ENCODE measurements around the gene E2F4.

E2F4 gene

DNA sequence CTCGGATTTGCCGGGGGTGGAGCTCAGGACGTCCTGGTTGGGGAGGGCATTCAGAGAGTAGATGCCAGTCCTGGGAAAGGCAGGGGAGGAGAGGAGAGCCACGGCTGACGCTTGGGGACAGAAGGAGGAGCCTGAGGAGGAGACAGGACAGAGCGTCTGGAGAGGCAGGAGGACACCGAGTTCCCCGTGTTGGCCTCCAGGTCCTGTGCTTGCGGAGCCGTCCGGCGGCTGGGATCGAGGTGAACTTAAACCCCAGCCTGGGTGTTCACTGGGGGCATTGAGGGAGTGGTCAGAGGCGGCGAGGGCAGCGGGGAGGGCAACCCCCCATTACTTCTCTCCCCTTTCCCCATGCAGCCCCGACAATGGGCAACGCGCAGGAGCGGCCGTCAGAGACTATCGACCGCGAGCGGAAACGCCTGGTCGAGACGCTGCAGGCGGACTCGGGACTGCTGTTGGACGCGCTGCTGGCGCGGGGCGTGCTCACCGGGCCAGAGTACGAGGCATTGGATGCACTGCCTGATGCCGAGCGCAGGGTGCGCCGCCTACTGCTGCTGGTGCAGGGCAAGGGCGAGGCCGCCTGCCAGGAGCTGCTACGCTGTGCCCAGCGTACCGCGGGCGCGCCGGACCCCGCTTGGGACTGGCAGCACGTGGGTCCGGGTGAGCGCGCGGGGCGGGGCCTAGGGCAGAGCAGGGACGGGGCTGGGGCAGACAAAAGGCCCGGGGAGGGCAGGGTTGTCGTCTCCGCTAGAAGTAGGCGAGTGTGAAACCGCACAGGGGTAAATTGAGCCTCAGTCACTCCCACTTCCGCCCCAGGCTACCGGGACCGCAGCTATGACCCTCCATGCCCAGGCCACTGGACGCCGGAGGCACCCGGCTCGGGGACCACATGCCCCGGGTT, 17.9 kb upstream of the E2F4 start:
- peak; percentile 70 for DNase-seq (ENCODE audit: low spot score)

DNA sequence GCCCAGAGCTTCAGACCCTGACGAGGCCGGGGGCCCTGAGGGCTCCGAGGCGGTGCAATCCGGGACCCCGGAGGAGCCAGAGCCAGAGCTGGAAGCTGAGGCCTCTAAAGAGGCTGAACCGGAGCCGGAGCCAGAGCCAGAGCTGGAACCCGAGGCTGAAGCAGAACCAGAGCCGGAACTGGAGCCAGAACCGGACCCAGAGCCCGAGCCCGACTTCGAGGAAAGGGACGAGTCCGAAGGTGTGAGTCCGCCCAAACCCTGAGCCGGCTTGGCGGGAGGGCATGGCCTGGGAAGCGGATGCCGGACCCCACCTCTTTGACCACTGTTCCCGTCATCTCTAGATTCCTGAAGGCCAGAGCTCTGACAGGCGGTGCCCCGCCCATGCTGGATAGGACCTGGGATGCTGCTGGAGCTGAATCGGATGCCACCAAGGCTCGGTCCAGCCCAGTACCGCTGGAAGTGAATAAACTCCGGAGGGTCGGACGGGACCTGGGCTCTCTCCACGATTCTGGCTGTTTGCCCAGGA, 17.2 kb upstream of the E2F4 start:
- no peak for DNase-seq (ENCODE audit: low spot score)

DNA sequence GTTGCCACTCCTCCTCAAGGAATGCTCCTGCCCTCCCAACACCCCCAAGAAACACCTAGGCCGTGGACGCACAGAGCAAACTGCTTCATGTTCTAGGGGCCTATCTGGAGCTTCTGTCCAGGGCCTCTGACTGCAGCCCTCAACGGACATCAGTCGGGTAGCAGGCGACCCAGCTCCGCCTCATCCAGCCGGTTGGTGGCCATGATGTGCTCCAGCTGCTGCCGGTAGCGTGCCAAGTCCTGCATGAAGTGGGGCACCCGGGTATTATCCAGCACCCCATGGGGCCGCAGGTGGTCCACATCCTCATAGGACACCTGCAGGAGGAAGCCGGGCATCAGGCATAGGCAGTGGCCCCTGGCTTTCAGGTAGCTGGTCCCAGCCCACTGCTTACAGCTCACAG, 15.3 kb upstream of the E2F4 start:
- no peak for DNase-seq (ENCODE audit: low spot score)

DNA sequence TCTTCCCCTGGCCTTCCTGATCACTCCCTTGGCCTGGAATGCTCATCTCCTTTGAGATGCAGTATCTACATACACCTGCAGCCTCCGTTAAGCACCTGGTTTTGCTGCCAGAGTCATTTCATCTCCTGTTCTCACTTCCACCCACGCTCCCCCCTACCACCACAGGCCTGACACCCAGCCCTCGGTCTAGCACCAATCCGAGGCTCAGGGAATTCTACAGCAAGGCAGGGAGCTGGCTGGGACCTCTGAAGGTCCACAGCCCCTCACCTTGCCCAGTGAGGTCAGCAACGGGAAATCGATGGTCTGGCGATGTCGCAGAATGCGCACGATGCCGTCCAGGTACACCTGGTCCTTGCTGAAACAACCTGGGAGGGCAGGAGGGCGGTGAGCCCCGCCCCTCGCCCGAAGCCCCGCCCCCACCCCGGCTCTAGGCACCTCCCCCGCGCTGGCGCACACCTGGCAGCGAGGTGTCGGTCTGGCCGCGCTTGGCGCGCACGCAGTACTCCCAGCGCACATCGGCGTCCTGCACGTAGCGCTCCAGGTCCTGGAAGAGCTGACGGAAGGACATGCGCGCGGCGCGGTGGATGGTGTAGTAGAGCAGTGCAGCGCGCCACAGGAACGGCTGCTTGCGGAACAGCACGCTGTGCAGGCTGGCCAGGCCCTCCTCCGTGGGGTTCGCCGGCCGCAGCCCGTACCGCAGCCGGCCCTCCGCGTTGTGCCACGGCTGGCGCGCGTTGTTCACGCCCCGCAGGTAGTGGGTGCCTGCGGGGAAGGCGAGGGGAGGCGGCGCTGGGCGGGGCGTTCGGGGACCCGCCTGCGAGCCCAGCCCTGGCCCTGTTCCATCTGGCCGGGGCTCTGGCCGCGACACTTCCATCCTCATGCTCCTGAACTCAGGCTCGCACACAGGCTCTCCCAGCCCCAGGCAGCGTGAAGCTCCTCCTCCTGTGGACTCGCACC, 13.9 kb upstream of the E2F4 start:
- peak; percentile 95 for DNase-seq (ENCODE audit: low spot score)

DNA sequence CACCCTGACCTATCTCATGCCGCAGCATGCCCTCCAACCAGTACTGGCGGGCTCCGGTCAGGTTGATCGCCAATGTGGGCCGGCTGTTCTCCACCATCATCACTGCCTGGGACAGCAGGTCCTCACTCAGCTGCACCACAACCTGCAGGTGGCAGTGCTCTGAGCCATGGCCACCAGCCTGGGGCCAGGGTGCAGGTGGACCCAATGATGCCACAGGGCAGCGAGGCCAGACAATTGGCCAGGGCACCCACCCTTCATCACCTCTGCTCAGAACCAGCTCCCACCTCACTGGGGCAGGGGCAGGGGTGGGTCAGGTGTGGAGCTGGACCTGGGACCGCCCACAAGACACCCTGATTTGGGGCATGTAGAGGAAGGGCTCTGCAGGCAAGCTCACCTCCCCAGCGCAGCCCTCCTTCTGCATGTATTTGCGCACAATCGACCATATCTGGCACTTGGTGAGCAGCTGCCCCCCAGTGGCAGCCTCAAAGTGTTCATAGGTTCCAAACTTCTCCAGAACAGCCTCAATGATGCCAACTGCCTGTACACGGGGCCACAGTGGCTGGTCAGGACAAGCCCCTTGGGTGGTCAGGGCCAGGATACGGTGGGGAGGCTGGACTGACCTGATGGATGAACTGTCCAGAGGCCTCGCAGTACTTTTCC, 12.4 kb upstream of the E2F4 start:
- DNase-seq (ENCODE audit: low spot score) = no peak

DNA sequence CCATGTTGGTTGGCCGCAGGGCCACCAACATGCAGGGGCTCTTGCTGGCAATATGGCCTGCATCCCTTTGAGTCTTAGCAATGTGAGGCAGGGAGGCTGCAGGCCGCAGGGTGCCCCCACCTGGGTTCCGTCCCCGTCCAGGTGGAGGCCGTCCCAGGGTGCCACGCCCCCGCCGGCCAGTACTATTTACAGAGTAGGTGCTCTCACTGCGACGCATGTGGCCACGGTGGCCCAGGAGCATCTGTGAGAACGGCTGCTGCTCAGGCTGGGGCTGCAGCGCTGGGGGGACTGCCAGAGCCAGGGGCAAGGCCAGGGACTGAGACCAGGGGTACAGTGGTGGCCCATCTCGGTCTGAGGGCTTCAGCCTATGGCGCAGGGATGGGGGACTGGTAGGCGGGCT, 11.8 kb upstream of the E2F4 start:
- no peak for DNase-seq (ENCODE audit: low spot score)

DNA sequence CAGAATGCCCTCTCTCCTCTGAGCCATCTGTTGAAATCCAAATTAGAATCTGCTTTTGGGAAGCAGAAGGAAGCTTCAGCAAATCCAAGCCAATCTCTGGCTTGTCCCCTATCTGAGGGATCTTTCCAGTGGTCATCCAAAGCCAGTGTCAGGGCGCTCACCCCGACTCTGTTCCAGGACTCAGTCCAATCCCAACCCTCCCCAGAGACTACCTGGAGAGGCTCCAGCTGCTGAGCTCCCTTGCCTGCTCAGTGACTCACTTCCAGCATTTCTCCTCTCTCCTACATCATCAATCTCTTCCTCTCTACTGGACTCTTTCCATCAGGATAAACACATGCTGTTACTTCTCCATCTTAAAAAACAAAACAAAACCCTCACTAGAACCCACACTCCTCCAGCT, 10.6 kb upstream of the E2F4 start:
- DNase-seq (ENCODE audit: low spot score) = no peak

DNA sequence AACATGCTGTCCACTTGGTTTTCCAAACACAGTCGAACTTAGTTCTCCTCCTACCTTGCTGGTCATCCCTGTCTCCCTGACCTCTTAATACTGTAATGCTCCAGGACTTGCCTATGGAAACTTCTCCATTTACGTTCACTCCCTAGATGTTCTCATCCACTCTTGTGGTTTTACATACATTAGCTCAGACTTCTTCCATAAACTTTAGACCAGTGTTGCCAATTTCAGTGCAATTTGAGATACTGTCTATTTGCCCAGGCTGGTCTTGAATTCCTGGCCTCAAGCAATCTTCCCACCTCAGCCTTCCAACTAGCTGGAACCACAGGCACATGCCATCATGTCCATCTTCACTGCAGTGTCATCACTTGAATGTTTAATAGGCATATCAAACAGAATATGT, 9.7 kb upstream of the E2F4 start:
- DNase-seq (ENCODE audit: low spot score) = no peak

DNA sequence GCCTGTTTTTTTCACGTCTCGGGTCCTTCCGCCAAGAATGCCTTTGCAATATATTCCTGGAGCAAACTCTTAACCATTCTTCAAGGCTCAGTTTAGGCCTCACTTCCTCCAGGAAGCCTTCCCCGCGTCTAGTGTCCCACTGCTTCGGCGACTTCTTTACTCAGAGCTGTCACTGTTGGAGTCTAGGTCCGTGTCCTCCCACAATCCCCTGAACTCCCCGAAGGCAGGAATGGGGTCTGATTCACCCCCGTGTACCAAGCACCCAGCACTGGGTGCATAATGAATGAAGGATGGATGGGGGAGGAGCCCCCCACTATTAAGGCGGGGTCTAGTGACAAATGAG, 8.7 kb upstream of the E2F4 start:
- no peak for DNase-seq (ENCODE audit: low spot score)

DNA sequence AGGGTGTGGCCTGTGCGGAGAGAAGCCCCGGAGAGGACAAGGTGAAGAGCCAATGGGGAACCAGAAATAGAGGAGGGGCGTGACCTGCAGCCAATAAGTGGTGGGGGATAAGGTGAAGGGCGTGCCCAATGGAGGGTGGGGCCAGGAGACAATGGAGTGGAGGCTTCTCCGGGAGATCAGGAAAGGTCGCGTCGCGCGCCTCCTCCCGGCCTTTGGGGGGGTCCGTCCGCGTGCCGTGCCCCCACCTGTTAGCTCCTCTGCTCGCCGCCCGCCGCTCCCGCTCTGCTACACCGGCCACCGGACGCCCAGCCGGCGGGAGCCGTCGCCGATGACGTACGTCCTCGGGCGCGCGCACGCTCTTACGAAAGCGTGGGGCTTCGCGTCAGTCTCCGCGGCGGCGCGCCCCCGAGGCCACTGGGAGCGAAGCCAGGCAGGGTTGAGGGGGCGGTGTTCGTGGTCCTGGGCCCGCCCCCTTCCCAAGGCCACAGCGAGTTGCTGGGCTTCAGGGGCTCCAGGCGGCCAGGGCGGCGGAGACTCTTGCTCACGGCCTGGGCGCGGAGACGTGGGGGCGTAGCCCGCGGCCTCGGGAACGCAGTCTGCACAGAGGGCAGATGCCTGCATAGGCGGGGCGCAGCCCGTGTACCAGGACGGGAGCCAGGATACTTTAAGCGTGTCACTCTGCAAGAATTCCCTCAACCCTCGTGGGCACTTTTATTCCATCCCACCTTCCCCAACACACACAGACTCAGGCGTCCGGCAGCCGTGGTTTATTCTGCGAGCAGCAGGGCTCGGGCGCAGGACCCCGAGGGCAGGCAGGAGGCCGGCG, 8.1 kb upstream of the E2F4 start, which contains the start of gene MATCAP1:
Gene MATCAP1 (minus strand): TSS at position 337 of the 826 bp plus-strand sequence. CDS start 3,353 bp downstream, outside the sequence.
- DNase-seq (ENCODE audit: low spot score) = peak; percentile 98

DNA sequence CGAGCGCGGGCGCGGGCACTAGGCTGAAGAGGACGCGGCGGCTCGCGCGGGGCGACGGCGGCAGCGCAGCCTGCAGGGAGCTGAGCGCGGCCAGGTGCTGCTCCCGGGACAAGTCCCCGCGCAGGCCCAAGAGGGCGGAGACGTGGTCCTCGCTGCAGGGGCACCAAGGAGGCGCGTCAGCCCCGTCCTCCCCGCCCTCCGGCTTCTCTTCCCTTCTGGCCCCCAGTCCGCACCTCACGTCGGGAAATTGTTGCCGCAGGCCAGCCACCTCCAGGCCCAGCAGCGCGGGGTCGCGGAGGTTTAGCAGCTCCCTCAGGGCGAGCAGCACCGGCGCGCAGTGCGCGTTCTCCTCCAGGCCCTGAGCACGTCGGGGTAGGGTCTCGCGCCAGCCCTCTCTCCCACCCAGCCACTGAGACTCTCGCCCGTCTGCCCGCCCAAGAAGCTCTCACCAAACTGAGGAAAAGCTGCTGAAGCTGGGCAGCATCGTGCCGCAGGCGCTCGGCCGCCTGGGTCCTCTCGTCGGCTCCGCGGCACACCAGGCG, 7.4 kb upstream of the E2F4 start:
- DNase-seq (ENCODE audit: low spot score) = peak; percentile 23

DNA sequence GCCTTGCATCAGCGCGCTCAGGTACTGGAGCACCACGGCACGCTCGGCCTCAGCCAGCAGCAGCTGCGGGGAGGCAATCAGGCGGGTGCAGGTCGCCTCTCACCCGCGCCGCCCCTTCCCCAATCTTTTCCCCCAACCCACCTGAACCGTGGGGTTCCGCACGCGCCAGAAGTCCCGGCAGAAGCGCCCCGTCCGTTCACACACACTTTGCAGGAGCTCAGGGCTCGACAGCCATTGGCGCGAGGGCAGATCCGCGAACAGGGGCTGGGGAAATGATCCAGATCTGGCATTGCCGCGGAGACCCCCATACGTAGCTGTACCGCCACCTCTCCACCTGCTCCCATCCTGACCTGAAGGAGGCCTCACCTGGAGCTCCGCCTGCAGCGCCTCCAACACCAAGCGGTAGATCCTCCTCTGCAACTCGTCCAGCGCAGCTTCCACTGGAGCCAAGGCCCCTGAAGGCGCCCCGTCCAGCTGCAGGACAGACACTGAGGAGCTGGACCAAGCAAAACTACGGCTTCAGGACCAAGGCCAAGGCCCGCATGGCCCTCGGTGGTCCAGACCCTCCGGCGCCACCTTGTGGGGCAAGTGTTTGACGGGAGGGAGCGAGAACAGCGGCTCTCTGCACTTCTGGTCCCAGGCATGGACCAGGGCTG, 6.8 kb upstream of the E2F4 start:
- DNase-seq (ENCODE audit: low spot score) = peak; percentile 79

DNA sequence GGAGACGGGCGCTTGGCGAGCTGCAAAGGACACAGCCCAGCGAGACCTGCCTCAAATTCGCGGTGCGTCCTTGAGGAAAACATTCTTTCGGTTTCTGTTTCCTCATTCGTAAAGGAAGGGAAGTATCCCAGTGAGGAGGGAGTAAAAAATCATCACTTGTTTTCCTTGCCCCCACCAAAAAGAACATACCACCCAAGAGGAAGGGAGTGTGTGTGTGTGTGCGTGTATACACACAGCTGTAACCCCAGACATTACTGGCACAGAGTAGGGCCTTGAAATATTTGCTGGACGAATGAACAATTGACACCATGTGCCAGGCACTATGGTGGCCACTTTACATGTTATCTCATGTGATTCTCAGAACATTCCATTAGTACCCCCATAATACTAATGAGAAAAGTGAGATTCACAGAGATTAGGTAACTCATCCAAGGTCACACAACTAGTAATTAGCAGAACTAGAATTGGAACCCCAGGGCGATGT, 6.3 kb upstream of the E2F4 start:
- DNase-seq (ENCODE audit: low spot score) = no peak

DNA sequence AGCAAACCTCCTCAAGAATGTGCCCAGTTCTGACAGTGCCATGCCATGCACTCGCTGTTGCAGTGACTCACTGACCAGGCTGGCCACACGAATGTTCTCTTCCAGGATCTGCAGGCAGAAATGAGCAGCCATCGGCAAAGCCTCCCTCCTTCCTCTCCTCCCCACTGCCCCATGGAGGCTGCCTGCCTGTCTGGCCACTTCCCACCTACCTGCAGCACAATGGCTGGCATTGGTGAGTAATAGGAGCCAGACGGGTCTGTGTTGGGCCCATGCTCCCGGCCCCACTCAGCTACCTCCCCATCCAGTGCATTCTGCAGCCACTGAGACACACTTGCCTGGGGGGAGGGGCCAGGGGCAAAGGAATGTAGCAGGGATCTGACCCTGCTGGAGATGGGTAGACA, 5.4 kb upstream of the E2F4 start:
- no peak for DNase-seq (ENCODE audit: low spot score)

DNA sequence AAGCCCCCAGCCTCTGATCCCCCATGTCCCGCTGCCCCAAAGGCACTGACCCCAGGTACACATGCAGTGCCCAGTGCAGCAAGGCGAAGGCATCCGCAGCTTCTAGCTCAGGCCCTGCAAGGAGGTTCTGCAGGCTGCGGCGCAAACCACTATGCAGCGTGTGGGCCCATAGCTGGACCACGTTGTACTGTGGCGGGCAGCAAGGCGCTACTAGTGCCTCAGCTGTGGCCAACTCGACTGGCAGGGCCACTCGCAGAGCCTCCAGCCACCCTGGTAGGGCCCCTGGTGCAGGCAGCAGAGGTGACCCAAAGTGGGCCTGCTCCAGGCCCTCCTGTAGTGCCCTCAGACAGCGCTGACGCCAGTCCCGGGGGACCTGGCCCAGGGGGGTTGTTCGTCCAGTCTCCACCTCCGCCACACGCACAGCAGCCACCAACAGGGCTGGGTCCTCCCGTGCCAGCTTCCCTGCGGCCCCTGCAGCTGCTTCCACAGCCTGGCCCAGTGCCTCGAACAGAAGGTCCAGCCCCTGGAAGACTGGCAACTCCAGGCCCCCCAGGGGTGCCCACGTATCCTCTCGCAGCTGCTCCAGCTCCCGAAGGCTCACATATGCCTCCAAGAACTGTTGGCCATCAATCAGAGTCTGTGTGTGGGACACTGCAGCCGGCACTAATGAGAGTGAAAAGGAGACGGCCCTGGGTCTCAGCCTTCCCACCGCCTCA, 4.6 kb upstream of the E2F4 start:
- no peak for DNase-seq (ENCODE audit: low spot score)

DNA sequence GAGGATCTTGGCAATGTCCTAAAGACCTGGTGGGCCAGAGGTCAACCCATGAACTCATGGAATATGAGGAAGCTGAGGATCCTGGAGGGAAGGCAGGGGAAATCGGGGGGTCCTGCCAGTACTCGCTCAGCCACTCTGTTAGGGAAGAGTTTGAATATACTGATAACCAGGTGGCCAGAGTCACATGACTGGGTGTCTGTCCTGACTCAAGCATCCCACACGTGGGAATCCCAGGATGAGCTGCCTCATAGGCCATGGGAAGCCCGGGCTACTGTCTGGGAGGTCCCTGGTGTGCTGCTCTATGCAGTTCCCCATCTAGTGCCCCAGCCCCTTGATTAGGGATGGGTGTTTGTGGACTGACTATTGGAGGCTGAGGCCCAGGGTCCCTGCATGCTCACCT, 3.6 kb upstream of the E2F4 start:
- DNase-seq (ENCODE audit: low spot score) = no peak

DNA sequence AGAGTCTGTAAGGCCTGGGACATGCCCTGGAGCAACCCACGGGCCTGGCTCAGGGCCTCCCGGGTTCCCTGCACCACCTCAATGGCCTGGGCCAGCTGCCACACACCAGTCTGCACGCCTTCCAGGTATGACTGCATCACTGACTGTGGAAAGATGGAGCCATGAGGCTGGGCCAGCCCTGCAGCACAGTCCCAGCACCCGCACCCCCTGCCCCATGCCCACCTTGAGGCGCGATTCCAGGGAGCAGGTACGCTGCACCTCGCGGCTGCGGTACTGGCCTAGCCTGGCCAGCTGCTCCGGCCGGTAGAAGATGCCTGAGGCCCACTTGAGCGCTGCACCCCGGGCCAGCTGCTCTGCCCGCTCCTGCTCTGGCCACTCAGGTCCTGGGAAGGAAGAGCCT, 3.2 kb upstream of the E2F4 start:
- DNase-seq (ENCODE audit: low spot score) = no peak

DNA sequence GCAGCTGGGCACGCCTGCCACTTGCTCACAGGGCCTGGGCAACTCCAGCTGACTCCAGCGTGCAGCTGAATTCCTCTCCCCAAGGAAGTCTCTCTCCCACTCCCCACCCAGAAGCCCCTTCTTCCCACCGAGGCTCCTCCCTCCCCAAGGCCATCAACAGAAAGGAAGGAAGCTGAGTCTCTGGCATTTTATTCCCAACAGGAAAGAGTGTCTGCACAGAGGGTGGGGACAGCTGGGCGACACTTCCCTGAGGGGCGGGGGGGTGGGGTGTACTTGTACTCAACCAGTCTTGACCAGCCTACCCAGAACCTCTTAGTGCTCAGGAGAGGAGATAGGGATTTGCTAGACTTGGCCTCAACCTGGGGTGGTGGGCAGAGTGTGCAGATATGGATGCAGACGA, 1.9 kb upstream of the E2F4 start, which contains the start of gene EXOC3L1:
Gene EXOC3L1 (minus strand): TSS at position 96 of the 400 bp plus-strand sequence. CDS start 460 bp downstream, outside the sequence.
- DNase-seq (ENCODE audit: low spot score) = no peak
